ENCODE measurements around the gene ZNF17.
"Not testable (repeated sequence)": the region's sequence is repeated elsewhere in the genome, so short reads cannot be mapped to it uniquely, and the experiment has no call there.

The ZNF17 gene
- total RNA-seq = 1.6 to 9.7 (median 6.7) reads per million in 18 experiments

GRCh38 chr19:57410877-57411671 lies at the start of gene ZNF17:
Gene ZNF17, plus strand, starts transcription at chr19:57411161. Its CDS starts 2,455 bp downstream, at chr19:57413616.
- peak; percentile 96 to 98 for DNase-seq

- DNase-seq = no peak
Observed at GRCh38 chr19:57362419-57362818, 48.5 kb upstream of the ZNF17 start.

GRCh38 chr19:57362997-57363687 lies 47.8 kb upstream of the ZNF17 start, which contains the start of the genes TRAPPC2B and ZNF547:
Gene TRAPPC2B, plus strand, starts transcription at chr19:57363551. Its CDS starts 1,283 bp downstream, at chr19:57364834.
Gene ZNF547, plus strand, starts transcription at chr19:57363551. Its CDS starts 5,005 bp downstream, at chr19:57368556.
- DNase-seq = peak; percentile 100

- no peak for DNase-seq
Observed at GRCh38 chr19:57363688-57364181, 47.2 kb upstream of the ZNF17 start.

- DNase-seq = no peak
Observed at GRCh38 chr19:57366776-57367175, 44.2 kb upstream of the ZNF17 start.

- no peak for DNase-seq
Observed at GRCh38 chr19:57374179-57374578, 36.8 kb upstream of the ZNF17 start.

- DNase-seq = not testable (repeated sequence)
Observed at GRCh38 chr19:57374647-57375046, 36.3 kb upstream of the ZNF17 start.

GRCh38 chr19:57376151-57376550 lies 34.8 kb upstream of the ZNF17 start:
- no peak for DNase-seq

GRCh38 chr19:57377498-57378146 lies 33.3 kb upstream of the ZNF17 start:
- DNase-seq = no peak

- DNase-seq = no peak
Observed at GRCh38 chr19:57380923-57381322, 30.0 kb upstream of the ZNF17 start.

- no peak for DNase-seq
Observed at GRCh38 chr19:57382806-57383488, 28.0 kb upstream of the ZNF17 start.

- no peak for DNase-seq
Observed at GRCh38 chr19:57389194-57389729, 21.7 kb upstream of the ZNF17 start.

GRCh38 chr19:57389730-57390598 lies 21.0 kb upstream of the ZNF17 start, which contains the start of gene ZNF548:
Gene ZNF548, plus strand, starts transcription at chr19:57389854. Its CDS starts 246 bp downstream, at chr19:57390100.
- DNase-seq = peak; percentile 98

GRCh38 chr19:57395710-57396109 lies 15.3 kb upstream of the ZNF17 start:
- DNase-seq = no peak

- DNase-seq = no peak
Observed at GRCh38 chr19:57398868-57399267, 12.1 kb upstream of the ZNF17 start.

- DNase-seq = no peak
Observed at GRCh38 chr19:57403737-57404563, 7.0 kb upstream of the ZNF17 start.

GRCh38 chr19:57406516-57407123 lies 4.3 kb upstream of the ZNF17 start:
- DNase-seq = peak; percentile 24 to 46

- DNase-seq = no peak
Observed at GRCh38 chr19:57419439-57419838, 8.5 kb downstream of the ZNF17 start.

GRCh38 chr19:57421037-57421436 lies 10.1 kb downstream of the ZNF17 start:
- DNase-seq = no peak

Data from inflammatory macrophage (primary cell).